T-helper 9 cell (primary cell): ENCODE data around the gene OR2V2.
"Not testable (repeated sequence)": the region's sequence is repeated elsewhere in the genome, so short reads cannot be mapped to it uniquely, and the experiment has no call there.

ENCODE experiments used
- DNase-seq: peaks from one replicate; pipeline ENCODE4 v3.0.0-alpha.2; 2020

Gene OR2V2

GRCh38 chr5:181170237-181170825, 22.9 kb downstream of the OR2V2 start:
- no peak for DNase-seq

GRCh38 chr5:181170996-181171395, 23.6 kb downstream of the OR2V2 start:
- DNase-seq = no peak

GRCh38 chr5:181171782-181172181, 24.4 kb downstream of the OR2V2 start:
- no peak for DNase-seq

GRCh38 chr5:181173027-181173419, 25.6 kb downstream of the OR2V2 start:
- DNase-seq = no peak

- no peak for DNase-seq
Measured at GRCh38 chr5:181173420-181174342, 26.3 kb downstream of the OR2V2 start.

- no peak for DNase-seq
Measured at GRCh38 chr5:181176254-181176952, 29.0 kb downstream of the OR2V2 start.

GRCh38 chr5:181177559-181177958, 30.2 kb downstream of the OR2V2 start:
- not testable (repeated sequence) for DNase-seq

- peak; percentile 57 for DNase-seq
Measured at GRCh38 chr5:181181650-181182565, 34.5 kb downstream of the OR2V2 start.

- DNase-seq = no peak
Measured at GRCh38 chr5:181182651-181183050, 35.3 kb downstream of the OR2V2 start.

GRCh38 chr5:181184845-181185216, 37.4 kb downstream of the OR2V2 start:
- DNase-seq = no peak

- DNase-seq = no peak
Measured at GRCh38 chr5:181185560-181185959, 38.2 kb downstream of the OR2V2 start.

GRCh38 chr5:181186022-181186421, 38.6 kb downstream of the OR2V2 start:
- DNase-seq = no peak

GRCh38 chr5:181186986-181187499, 39.7 kb downstream of the OR2V2 start:
- no peak for DNase-seq

GRCh38 chr5:181187500-181188213, 40.3 kb downstream of the OR2V2 start:
- DNase-seq = peak; percentile 37

- DNase-seq = peak; percentile 63
Measured at GRCh38 chr5:181188700-181189362, 41.4 kb downstream of the OR2V2 start.

GRCh38 chr5:181189363-181189961, 42.1 kb downstream of the OR2V2 start:
- peak; percentile 34 for DNase-seq

GRCh38 chr5:181189962-181190710, 42.8 kb downstream of the OR2V2 start:
- no peak for DNase-seq

GRCh38 chr5:181190711-181191525, 43.5 kb downstream of the OR2V2 start:
- DNase-seq = peak; percentile 34
